Measurements from ENCODE around the gene HOXA4. TPM values are rescaled to one million over a fixed set of nuclear protein-coding genes. Genes with fewer than 3 reads are reported as not detected.

HOXA4 gene
- total and polyA plus RNA-seq, 10 of the 15 experiments (the other 5 are each of a cell fraction or from before 2014, with no cell fraction given) = 0.07 TPM; not detected in 9

DNA sequence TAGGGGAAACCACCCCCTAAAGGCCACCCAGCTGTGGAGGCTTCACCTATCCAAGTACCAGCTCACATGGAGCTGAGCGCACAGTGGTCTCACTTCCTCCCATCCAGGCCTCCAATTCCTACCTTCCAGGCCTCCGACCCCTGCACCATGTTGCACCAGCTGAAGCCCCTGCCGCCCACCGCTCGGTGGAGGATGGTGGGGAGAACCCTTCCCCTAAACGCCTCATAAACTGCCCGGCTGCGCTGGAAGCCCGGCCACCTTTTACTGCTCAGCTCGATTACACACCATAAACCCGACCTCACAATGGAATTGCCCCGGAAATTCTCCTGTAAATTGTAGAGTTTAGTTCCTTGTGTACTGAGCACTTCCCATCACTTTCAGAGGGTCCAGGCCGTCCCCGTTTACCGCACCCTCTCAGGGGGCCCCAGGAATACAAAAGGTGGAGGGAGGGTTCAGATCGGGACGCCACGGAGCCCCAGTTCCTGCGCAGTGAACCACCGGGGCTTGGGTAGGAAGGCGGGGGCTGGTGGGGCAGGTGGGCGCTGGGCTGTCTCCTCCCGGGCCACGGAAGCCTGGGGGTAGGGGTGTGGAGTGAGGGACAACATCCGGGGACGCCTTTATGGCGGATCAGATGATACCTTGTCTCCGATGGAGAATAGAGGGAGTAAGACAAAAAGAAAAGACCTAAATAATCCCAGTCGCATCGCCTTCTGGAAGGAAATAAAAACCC, 27.3 kb upstream of the HOXA4 start (continued):
- TF ChIP-seq NR2C2 (IDR thresholded peaks at IDR 0.05; ENCODE audit: borderline replicate concordance, control insufficient read depth, insufficient read length, low read depth) (no peak), ASH2L (IDR thresholded peaks at IDR 0.05; ENCODE audit: borderline replicate concordance, low read depth) (no peak)

DNA sequence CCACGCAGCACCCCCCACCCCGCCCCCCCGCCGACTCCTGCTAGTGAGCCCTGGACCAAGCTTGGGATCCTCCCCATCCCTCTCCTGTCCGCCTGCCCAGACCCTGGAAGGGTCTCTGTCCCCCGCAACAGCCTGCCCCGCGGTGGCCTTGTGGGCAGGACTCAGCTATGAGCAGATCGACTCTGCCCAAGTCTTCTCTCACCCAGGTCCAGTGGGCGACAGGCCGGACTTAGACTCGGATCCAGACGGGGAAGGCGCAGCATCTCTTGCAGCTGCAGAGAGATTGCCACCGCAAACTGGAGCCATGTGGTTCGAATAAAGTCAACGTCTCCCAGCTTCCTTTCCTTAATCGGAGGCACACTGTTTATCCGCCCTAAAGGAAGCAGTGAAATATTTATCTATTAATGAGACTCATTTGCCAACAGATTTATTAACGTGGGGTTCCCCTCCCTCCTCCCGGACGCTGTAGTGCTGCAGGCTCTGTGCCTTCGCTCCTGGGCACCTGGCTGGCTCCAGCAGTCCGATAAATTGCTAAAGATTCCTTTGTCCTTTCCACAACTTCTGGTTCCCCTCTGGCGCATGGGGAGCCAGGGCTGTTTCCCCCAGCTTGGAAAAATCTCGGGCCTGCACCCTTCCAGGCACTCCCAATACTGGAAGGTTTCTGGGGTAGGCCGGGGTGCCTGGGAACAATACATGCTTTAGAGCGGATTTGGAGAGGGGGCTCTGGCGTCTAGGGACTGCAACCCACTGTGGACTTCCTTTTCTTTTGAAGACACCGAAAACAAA, 26.6 kb upstream of the HOXA4 start:
- TF ChIP-seq HDGF (IDR thresholded peaks at IDR 0.05) (no peak), TAF1 (IDR thresholded peaks at IDR 0.05; ENCODE audit: borderline replicate concordance, low read depth, low read length) (no peak), SUPT20H (IDR thresholded peaks at IDR 0.05; ENCODE audit: borderline replicate concordance, control insufficient read depth, low read depth, low read length) (no peak), EGR1 (IDR thresholded peaks at IDR 0.05; ENCODE audit: borderline replicate concordance in 1 of 2, low read depth in 2 of 2, low read length in 2 of 2) (no peak), CBFB (IDR thresholded peaks at IDR 0.05; ENCODE audit: low read depth) (no peak), CHD1 (IDR thresholded peaks at IDR 0.05; ENCODE audit: low read depth, low read length) (no peak), RBBP5 (conservative IDR thresholded peaks at IDR 0.05) (no peak), PML (IDR thresholded peaks at IDR 0.05; ENCODE audit: low read length) (no peak), BMI1 (IDR thresholded peaks at IDR 0.05; ENCODE audit: borderline replicate concordance) (no peak), NFIC (IDR thresholded peaks at IDR 0.05; ENCODE audit: low read depth, low read length) (no peak), ZNF274 (IDR thresholded peaks at IDR 0.05; ENCODE audit: insufficient read depth, insufficient read length) (no peak), NFXL1 (IDR thresholded peaks at IDR 0.05; ENCODE audit: borderline replicate concordance) (no peak), ETV6 (conservative IDR thresholded peaks at IDR 0.05 in 1 of 2, IDR thresholded peaks at IDR 0.05 in 1 of 2; ENCODE audit: borderline replicate concordance in 1 of 2, low read depth in 1 of 2) (no peak), POLR2AphosphoS5 (IDR thresholded peaks at IDR 0.05; ENCODE audit: low read length) (no peak), CREB1 (IDR thresholded peaks at IDR 0.05; ENCODE audit: low read depth) (no peak), MXI1 (IDR thresholded peaks at IDR 0.05; ENCODE audit: low read depth, low read length) (no peak)
- TF ChIP-seq, protein P1, sequence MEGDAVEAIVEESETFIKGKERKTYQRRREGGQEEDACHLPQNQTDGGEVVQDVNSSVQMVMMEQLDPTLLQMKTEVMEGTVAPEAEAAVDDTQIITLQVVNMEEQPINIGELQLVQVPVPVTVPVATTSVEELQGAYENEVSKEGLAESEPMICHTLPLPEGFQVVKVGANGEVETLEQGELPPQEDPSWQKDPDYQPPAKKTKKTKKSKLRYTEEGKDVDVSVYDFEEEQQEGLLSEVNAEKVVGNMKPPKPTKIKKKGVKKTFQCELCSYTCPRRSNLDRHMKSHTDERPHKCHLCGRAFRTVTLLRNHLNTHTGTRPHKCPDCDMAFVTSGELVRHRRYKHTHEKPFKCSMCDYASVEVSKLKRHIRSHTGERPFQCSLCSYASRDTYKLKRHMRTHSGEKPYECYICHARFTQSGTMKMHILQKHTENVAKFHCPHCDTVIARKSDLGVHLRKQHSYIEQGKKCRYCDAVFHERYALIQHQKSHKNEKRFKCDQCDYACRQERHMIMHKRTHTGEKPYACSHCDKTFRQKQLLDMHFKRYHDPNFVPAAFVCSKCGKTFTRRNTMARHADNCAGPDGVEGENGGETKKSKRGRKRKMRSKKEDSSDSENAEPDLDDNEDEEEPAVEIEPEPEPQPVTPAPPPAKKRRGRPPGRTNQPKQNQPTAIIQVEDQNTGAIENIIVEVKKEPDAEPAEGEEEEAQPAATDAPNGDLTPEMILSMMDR (IDR thresholded peaks at IDR 0.05 in 2 of 3, conservative IDR thresholded peaks at IDR 0.05 in 1 of 3; ENCODE audit: control insufficient read depth in 2 of 3, extremely low read depth in 1 of 3, insufficient read depth in 1 of 3, low read depth in 3 of 3, low read length in 3 of 3) = no peak

More for the DNA sequence above, 26.6 kb upstream of the HOXA4 start:
- Histone ChIP-seq H3K4me1 (ENCODE audit: control insufficient read depth, insufficient read depth, low read length) (no peaks in the 10 kb centered on the region), H2AFZ (ENCODE audit: control insufficient read depth, low read depth, low read length) (no peak overlapping the region), H3K27me3 (replicated peaks in 1 of 2; ENCODE audit: control insufficient read depth in 2 of 2, insufficient read depth in 2 of 2, low read length in 1 of 2) (peaks cover 23 to 53% of the 10 kb centered on the region in 2 experiments), H3K36me3 (ENCODE audit: control insufficient read depth in 2 of 2, insufficient read depth in 2 of 2, low read length in 1 of 2) (no peaks in the 10 kb centered on the region), H3K27ac (ENCODE audit: control insufficient read depth, insufficient read depth) (no peak overlapping the region), H3K9ac (ENCODE audit: control insufficient read depth, insufficient read depth, low read length) (no peak overlapping the region), H4K20me1 (ENCODE audit: control insufficient read depth, insufficient read depth) (no peaks in the 10 kb centered on the region), H3K4me3 (no peak overlapping the region), H3K4me2 (ENCODE audit: control insufficient read depth, insufficient read depth) (no peak overlapping the region), H3K79me2 (ENCODE audit: control insufficient read depth, insufficient read depth, low read length) (no peaks in the 10 kb centered on the region), H3K9me3 (replicated peaks; ENCODE audit: control insufficient read depth, insufficient read depth, low read length) (no peaks in the 10 kb centered on the region; the same call in 2 of the 3 replicates)
- 24% methylated on average over 24 of the region's 30 CpGs for WGBS (ENCODE audit: insufficient coverage, insufficient replicate concordance, low lambda C conversion rate, missing lambda C conversion rate)
- in situ Hi-C loops (cut with MboI) (loop anchor here (5.0 to 25.0 kb wide), 3 partner anchors 790 to 1295 kb away; no protein-coding TSS in a partner anchor), intact Hi-C loops (cut with micrococcal nuclease; ENCODE audit: unreplicated experiment) (no loop called here)
- RAD21 ChIA-PET (ENCODE audit: unreplicated experiment) = no interaction called here
- CTCF ChIA-PET = interaction anchor here (0.8 to 3.1 kb wide), 4 partner anchors 302 to 474 kb away, joined by 3 to 21 read pairs (median 3); no protein-coding TSS in a partner anchor
- no TSS peak for BruUV-seq (replicated peaks)
- SMC1A ChIA-PET (ENCODE audit: uncharacterized antibody, unreplicated experiment) = interaction anchor here (0.6 to 1.0 kb wide), 2 partner anchors 301 to 646 kb away, joined by 3 read pairs; no protein-coding TSS in a partner anchor
- DNase-seq (ENCODE audit: low read depth, low spot score) = no peak
- no peak for FAIRE-seq
- no peak for ATAC-seq
- POLR2A ChIA-PET = no interaction called here
